ENCODE results near the gene LTB4R. TPM values are rescaled to one million over a fixed set of nuclear protein-coding genes. Genes with fewer than 3 reads are reported as not detected.
A peak's percentile ranks its signal among the peaks of the same experiment; 100 is the strongest.

Gene LTB4R
- total RNA-seq, 2 donors from 2014 or later = 1.9 to 3.0 TPM

DNA sequence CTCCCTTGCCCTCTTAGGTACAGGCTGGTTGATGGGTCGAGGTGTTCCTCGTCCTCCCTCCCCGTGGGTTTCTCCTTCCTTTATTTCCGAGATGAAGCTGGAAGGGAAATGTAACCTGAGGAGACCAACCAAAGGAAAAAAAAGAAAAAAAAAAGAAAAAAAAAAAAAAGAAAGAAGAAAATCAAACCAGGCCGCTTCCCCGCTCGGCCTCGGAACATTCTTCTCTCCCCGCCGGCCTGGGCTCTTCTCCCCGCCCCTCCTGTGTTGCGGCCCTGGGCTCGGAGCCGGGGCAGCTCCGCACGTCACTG, 55.1 kb downstream of the LTB4R start:
- Histone ChIP-seq H3K9me3 (no peaks in the 10 kb centered on the region), H3K27ac (peak overlapping the region; percentile 83 to 93), H3K36me3 (no peaks in the 10 kb centered on the region), H3K4me3 (peak overlapping the region; percentile 59 to 60), H3K4me1 (peaks cover 0 to 48% of the 10 kb centered on the region in 2 donors), H3K27me3 (peaks cover 0 to 4% of the 10 kb centered on the region in 2 donors)
- TF ChIP-seq CTCF (IDR thresholded peaks at IDR 0.05) = no peak
- DNase-seq (ENCODE audit: low spot score) = no peak

GRCh38 chr14:24366721-24367513, 55.6 kb downstream of the LTB4R start:
- H3K36me3 ChIP-seq = no peaks in the 10 kb centered on the region
- peak; percentile 94 for DNase-seq (ENCODE audit: low spot score)
- H3K4me1 ChIP-seq = peaks cover 0 to 48% of the 10 kb centered on the region in 2 donors
- H3K4me3 ChIP-seq = peak overlapping the region; percentile 59 to 60
- H3K9me3 ChIP-seq = no peaks in the 10 kb centered on the region
- H3K27ac ChIP-seq = peak overlapping the region; percentile 83 to 93
- TF ChIP-seq CTCF (IDR thresholded peaks at IDR 0.05) = no peak
- peaks cover 0 to 4% of the 10 kb centered on the region in 2 donors for H3K27me3 ChIP-seq

Other genes with a start within 250 kb of the LTB4R start
- gene CPNE6, start 239.9 kb upstream of the LTB4R start, total RNA-seq = under 1 TPM in 1 of 2 donors, not detected in 1; 0.24 TPM
- 10 to 100 TPM in 1 of 2 donors, 1 to 10 TPM in 1; 1.8 to 10.7 TPM for gene PCK2, start 217.2 kb upstream of the LTB4R start, total RNA-seq
- 10 to 100 TPM; 54.1 to 69.8 TPM for gene DCAF11, start 196.7 kb upstream of the LTB4R start, total RNA-seq
- 1 to 10 TPM; 2.5 to 5.0 TPM for gene NRL, start 196.6 kb upstream of the LTB4R start, total RNA-seq
- 100 to 1,000 TPM in 1 of 2 donors, 10 to 100 TPM in 1; 74.3 to 180 TPM for gene FITM1, start 180.8 kb upstream of the LTB4R start, total RNA-seq
- 100 to 1,000 TPM in 1 of 2 donors, 10 to 100 TPM in 1; 72.9 to 112 TPM for gene PSME1, start 175.3 kb upstream of the LTB4R start, total RNA-seq
- gene EMC9, start 169.9 kb upstream of the LTB4R start, total RNA-seq = 10 to 100 TPM in 1 of 2 donors, 1 to 10 TPM in 1; 9.9 to 16.8 TPM
- gene PSME2, start 164.9 kb upstream of the LTB4R start, total RNA-seq = 10 to 100 TPM; 23.1 to 40.6 TPM
- gene RNF31, start 164.0 kb upstream of the LTB4R start, total RNA-seq = 10 to 100 TPM; 24.1 to 47.5 TPM
- 10 to 100 TPM; 29.2 to 33.1 TPM for gene IRF9, start 150.2 kb upstream of the LTB4R start, total RNA-seq
- 1 to 10 TPM; 3.8 to 5.6 TPM for gene REC8, start 139.4 kb upstream of the LTB4R start, total RNA-seq
- 10 to 100 TPM; 12.1 to 15.7 TPM for gene IPO4, start 122.7 kb upstream of the LTB4R start, total RNA-seq
- gene TM9SF1, start 116.1 kb upstream of the LTB4R start, total RNA-seq = 10 to 100 TPM; 23.5 to 42.7 TPM
- gene TSSK4, start 105.8 kb upstream of the LTB4R start, total RNA-seq = not detected
- 10 to 100 TPM; 31.6 to 63.0 TPM for gene CHMP4A, start 98.0 kb upstream of the LTB4R start, total RNA-seq
- gene MDP1, start 95.4 kb upstream of the LTB4R start, total RNA-seq = 10 to 100 TPM; 15.5 to 19.7 TPM
- gene NEDD8, start 79.1 kb upstream of the LTB4R start, total RNA-seq = 100 to 1,000 TPM; 184 to 206 TPM
- 10 to 100 TPM; 28.1 to 31.7 TPM for gene GMPR2, start 78.6 kb upstream of the LTB4R start, total RNA-seq
- 10 to 100 TPM; 28.2 to 36.3 TPM for gene TINF2, start 68.9 kb upstream of the LTB4R start, total RNA-seq
- gene TGM1, start 48.3 kb upstream of the LTB4R start, total RNA-seq = 10 to 100 TPM; 11.9 to 36.9 TPM
- 10 to 100 TPM; 21.3 to 22.2 TPM for gene RABGGTA, start 39.9 kb upstream of the LTB4R start, total RNA-seq
- 10 to 100 TPM; 10.1 to 13.7 TPM for gene DHRS1, start 11.7 kb upstream of the LTB4R start, total RNA-seq
- gene NOP9, start 11.7 kb upstream of the LTB4R start, total RNA-seq = 10 to 100 TPM; 13.9 to 15.5 TPM
- 1 to 10 TPM; 2.0 to 6.6 TPM for gene CIDEB, start 3.5 kb upstream of the LTB4R start, total RNA-seq
- gene LTB4R2, start 1.4 kb upstream of the LTB4R start, total RNA-seq = 1 to 10 TPM in 1 of 2 donors, under 1 TPM in 1; 0.98 to 1.4 TPM
- gene ADCY4, start 23.6 kb downstream of the LTB4R start, total RNA-seq = 10 to 100 TPM; 17.1 to 25.5 TPM
- gene RIPK3, start 28.5 kb downstream of the LTB4R start, total RNA-seq = 1 to 10 TPM; 1.9 to 3.8 TPM
- 10 to 100 TPM; 12.5 to 13.4 TPM for gene NFATC4, start 56.7 kb downstream of the LTB4R start, total RNA-seq
- 10 to 100 TPM in 1 of 2 donors, 1 to 10 TPM in 1; 6.0 to 10.1 TPM for gene NYNRIN, start 87.5 kb downstream of the LTB4R start, total RNA-seq
- 1 to 10 TPM in 1 of 2 donors, under 1 TPM in 1; 0.48 to 1.4 TPM for gene CBLN3, start 118.2 kb downstream of the LTB4R start, total RNA-seq
- 10 to 100 TPM; 16.3 to 23.0 TPM for gene KHNYN, start 118.5 kb downstream of the LTB4R start, total RNA-seq
- 10 to 100 TPM; 49.2 to 55.1 TPM for gene SDR39U1, start 131.3 kb downstream of the LTB4R start, total RNA-seq
- gene CMA1, start 196.8 kb downstream of the LTB4R start, total RNA-seq = not detected